AG09309 (cell line): Measurements from ENCODE around the gene PSMC6.
"Not testable (repeated sequence)": the region's sequence is repeated elsewhere in the genome, so short reads cannot be mapped to it uniquely, and the experiment has no call there.

Experiments used
- DNase-seq: peaks from one replicate; pipeline ENCODE4 v3.0.0-alpha.2; 2010; ENCODE audit warnings: low read depth
- H3K4me3 ChIP-seq: 2 replicates; pipeline ENCODE4 v1.5.1; 2011; ENCODE audit warnings: mild to moderate bottlenecking, low read depth, low read length, moderate library complexity; ENCODE audit not compliant: control insufficient read depth
- TF ChIP-seq, protein P1 (sequence below): IDR thresholded peaks from 2 replicates; pipeline ENCODE4 v1.5.1; 2011; ENCODE audit warnings: mild to moderate bottlenecking, low read depth, low read length, inconsistent platforms; ENCODE audit not compliant: insufficient read depth, control insufficient read depth; ENCODE audit errors: missing control alignments

The PSMC6 gene

GRCh38 chr14:52741865-52742264, 34.9 kb downstream of the PSMC6 start:
- no peak for DNase-seq
- TF ChIP-seq, protein P1, sequence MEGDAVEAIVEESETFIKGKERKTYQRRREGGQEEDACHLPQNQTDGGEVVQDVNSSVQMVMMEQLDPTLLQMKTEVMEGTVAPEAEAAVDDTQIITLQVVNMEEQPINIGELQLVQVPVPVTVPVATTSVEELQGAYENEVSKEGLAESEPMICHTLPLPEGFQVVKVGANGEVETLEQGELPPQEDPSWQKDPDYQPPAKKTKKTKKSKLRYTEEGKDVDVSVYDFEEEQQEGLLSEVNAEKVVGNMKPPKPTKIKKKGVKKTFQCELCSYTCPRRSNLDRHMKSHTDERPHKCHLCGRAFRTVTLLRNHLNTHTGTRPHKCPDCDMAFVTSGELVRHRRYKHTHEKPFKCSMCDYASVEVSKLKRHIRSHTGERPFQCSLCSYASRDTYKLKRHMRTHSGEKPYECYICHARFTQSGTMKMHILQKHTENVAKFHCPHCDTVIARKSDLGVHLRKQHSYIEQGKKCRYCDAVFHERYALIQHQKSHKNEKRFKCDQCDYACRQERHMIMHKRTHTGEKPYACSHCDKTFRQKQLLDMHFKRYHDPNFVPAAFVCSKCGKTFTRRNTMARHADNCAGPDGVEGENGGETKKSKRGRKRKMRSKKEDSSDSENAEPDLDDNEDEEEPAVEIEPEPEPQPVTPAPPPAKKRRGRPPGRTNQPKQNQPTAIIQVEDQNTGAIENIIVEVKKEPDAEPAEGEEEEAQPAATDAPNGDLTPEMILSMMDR: no peak
- no peak overlapping the region for H3K4me3 ChIP-seq

- no peak for DNase-seq
- no peak overlapping the region for H3K4me3 ChIP-seq
- TF ChIP-seq, protein P1: no peak
These were observed 41.8 kb downstream of the PSMC6 start for GRCh38 chr14:52748647-52749292.

GRCh38 chr14:52755607-52756316, 48.8 kb downstream of the PSMC6 start:
- no peak for DNase-seq
- TF ChIP-seq, protein P1: no peak
- H3K4me3 ChIP-seq: no peak overlapping the region

DNA sequence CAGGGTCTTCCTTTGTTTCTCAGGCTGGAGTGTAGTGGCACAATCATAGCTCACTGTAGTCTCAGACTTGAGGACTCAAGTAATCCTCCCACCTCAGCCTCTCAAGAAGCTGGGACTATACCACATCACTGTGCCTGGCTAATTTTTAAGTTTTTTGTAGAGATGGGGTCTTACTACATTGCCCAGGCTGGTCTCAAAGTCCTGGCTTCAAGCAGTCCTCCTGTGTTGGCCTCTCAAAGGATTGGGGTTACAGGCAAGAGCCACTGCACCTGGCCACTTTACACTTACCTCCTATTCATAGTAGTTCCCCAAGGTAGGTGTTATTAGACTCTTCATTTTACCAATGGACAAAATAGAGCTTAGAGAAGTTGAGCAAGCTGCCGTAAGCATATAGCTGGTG, 52.1 kb downstream of the PSMC6 start:
- no peak for DNase-seq
- TF ChIP-seq, protein P1: no peak
- no peak overlapping the region for H3K4me3 ChIP-seq

DNA sequence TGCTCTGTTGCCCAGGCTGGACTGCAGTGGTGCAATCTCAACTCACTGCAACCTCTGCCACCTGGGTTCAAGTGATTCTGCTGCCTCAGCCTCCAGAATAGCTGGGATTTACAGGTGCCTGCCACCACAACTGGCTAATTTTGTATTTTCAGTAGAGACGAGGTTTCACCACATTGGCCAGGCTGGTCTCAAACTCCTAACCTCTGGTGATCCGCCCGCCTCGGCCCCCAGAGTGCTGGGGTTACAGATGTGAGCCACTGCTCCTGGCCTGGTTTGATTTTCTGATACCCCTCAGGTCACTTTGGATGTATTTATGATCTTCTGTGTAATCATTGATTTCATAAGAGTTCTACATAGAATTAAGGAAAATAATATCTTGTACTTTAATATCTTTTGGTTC, 55.9 kb downstream of the PSMC6 start:
- DNase-seq, H3K4me3 ChIP-seq: not testable (repeated sequence)

DNA sequence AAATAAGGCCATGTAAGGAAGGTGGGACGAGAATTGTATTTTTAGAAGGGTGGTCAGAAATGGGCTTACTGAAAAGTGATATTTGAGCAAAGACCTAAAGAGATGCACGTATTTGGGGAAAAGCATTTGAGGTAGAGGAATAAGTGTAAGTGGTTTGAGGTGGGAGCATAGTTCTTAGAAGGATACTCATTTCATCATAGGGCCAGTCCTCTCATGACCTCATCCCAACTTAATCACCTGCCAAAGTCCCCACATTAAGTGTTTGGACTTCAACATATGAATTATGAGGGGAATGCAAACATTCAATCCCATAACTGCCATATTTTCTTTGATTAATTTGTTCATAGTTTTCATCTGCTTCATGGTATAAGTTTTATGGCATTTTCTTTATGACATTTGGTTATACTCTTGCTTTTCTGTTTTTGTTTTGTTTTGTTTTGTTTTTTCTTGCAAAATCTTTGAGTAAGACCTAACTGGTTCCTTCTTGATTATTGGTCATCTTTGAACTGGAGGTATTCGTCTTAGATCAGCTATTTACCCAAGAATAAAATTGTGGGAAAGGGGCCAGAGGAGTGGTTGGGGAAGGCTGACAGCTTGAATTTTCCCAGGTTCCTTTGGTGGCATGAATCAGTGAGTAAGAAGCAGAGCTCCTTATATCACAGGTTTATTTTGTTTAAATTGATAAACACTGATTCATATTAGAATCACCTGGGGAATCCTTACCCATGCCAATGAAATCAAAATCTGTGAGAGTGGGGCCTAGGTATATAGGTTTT, 60.2 kb downstream of the PSMC6 start:
- TF ChIP-seq, protein P1: no peak
- DNase-seq: no peak
- H3K4me3 ChIP-seq: no peak overlapping the region

DNA sequence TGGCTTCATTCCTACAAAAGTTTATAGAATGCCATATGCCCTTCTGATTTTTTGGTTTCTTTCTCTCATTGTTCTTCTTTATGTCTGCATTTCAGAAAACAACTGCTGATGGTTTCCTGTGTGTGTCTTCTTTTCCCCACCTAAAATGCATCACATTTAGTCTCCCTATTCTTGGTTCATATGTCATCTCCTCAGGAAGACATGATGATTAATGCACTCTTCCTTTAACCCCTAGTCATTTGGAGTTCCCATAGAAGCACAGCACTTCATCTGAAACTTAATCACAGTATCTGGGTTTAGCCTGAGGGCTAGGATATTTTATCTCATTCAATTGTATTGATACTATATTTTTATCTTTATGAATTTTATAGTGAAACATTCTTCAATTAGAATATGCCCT, 62.9 kb downstream of the PSMC6 start:
- DNase-seq: no peak
- no peak overlapping the region for H3K4me3 ChIP-seq
- TF ChIP-seq, protein P1: no peak
